HG03565 (cell line): ENCODE results near the gene CCDC85B.

Source experiments
- ATAC-seq: cut with Tn5 transposase; IDR thresholded peaks from one replicate; pipeline ENCODE4 v1.9.1; 2021; ENCODE audit warnings: mild to moderate bottlenecking, moderate library complexity; ENCODE audit not compliant: unreplicated experiment

Gene CCDC85B

DNA sequence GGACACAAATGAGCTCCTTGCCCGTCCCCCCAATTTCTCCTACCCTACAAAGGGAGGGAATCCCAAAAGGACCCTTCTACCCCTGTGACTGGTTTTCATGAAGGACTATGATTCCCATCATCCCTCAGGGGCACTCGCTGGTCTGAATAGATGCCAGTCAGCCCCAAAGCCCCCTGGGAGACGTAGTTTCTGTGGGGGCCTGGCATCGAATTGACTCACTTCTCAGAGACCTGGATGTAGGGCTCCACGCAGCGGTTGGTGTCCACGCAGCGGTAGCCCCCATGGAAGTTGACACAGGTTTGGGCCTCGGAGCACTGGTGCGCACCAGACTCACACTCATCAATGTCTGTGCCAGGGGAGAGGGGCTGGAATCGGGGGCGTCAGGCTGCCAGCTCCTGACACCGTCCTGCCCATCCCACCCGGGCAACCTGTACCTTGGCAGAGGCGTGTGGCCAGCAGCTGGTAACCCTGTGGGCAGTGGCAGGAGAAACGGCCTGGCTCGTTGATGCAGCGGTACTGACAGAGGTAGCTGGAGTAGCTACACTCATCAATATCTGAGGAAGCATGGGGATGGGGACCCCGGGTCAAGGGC, 22.3 kb upstream of the CCDC85B start:
- ATAC-seq: no peak

GRCh38 chr11:65868907-65869306, 21.6 kb upstream of the CCDC85B start:
- no peak for ATAC-seq

DNA sequence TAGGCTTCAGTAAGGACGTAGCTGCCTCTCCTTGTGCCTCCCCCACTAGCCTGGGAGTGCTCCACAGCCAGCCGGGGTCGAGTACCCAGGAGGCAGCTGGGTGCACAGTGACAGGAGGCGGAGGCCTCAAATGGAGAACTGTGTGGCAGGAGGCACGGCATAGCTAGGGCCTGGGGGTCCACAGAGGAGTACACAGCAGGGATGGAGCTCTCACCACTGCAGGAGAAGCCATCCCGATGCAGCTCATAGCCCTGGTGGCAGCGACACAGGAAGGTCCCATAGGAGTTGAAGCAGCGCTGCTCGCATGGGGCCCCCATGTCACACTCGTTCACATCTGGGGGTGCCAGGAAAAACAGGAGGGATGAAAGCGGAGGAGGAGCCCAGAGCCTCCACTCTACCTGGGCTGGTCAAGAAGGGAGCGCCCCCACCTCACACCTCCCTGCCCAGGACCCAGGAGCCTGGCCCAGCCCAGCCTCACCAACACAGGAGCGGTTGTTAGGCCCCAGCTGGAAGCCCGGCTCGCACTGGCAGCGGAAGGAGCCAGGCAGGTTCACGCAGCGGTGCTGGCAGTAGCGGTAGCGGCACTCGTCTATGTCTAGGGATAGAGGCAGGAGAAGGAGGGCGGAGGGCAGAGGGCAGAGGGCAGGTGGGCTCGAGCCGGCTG, 20.7 kb upstream of the CCDC85B start:
- ATAC-seq: no peak

GRCh38 chr11:65870307-65870658, 20.2 kb upstream of the CCDC85B start:
- ATAC-seq: no peak

DNA sequence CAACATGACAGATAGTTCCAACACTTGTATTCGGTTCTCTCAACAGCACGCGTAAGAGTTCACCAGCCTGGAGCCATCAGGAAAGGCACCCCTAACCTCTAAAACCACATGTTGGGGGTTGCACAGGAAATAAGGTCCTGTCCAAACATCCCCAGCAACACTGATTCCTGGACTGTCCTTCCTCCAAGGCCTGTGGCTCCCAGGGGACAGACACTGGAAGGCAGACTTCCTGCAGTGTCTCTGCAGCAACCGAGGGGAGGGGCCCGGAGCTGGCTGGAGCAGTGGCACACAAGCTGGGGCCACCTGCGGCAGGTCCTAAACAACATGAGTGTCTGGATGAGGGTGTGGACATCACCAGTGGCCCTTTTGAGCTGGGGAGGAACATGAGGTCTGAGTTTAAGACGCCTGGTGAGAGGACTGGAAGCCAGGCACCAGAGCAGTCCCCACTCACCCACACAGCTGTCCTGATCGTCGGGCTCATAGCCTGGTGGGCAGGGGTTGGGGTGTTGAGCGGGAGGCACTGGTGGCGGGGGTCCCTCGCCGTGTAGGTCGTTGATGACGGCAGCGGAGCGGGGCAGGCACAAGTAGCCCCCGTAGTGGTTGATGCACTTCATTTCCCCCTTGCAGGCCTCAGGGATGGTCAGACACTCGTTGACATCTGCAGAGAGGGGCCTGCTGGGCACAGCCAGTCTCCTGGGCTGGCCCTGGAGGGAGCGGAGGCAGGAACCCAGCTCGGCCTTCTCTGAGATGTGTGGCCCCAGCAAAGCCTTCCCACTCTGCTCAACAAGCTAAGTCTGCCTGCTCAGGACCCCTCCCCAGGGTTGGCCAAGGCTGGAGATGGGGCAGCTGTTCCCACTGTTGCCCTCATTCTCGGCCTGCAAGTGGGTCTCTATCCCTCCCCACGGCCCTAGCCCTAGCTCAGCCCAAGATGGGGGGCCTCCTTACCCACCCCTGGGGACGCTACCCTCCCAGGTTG, 19.5 kb upstream of the CCDC85B start:
- ATAC-seq: no peak

DNA sequence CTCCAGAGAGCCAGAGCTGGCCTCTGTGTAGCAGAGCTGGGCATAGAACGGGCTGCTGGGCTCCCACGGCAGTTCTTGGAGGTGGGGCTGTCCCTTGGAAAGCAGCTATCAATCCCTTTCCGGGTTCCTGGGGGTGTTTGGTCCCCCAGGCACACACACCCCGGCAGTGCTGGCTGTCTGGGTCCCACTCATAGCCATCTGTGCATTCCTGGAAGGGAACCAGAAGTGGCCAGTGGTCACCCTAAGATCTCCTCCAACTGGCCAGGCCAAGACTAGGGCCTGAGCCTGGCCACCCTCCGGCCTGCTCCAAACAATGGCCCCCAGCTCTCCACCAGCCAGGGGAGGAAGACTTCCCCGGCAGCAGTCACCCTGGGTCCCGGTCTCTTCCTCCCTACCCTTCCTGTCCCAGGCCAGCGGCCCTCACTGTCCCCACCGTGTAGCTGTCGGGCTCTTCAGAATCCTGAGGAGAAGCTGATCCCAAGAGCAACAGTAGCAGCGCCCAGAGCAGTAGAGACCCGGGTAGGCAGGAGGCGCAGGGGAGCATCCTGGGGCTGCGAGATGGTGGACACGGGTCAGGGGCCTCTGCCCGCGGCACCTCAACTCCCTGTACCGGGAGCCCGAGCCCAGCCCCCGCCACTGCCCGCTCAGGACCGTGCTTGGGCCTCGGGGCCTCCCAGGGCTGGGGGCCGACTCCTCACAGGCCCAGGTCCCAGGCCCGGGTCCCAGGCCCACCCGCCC, 18.5 kb upstream of the CCDC85B start:
- ATAC-seq: no peak

- no peak for ATAC-seq
These were observed 17.7 kb upstream of the CCDC85B start, which contains the start of gene EFEMP2 for GRCh38 chr11:65872586-65873317. Gene EFEMP2 (minus strand): TSS chr11:65872800. CDS start chr11:65872354, 446 bp downstream.

GRCh38 chr11:65873318-65874156, 16.9 kb upstream of the CCDC85B start:
- peak; percentile 74 for ATAC-seq

- no peak for ATAC-seq
These were observed 10.9 kb upstream of the CCDC85B start, which contains the start of gene CTSW for GRCh38 chr11:65879617-65880016. Gene CTSW (plus strand): TSS chr11:65879837. CDS start chr11:65879855, 18 bp downstream.

DNA sequence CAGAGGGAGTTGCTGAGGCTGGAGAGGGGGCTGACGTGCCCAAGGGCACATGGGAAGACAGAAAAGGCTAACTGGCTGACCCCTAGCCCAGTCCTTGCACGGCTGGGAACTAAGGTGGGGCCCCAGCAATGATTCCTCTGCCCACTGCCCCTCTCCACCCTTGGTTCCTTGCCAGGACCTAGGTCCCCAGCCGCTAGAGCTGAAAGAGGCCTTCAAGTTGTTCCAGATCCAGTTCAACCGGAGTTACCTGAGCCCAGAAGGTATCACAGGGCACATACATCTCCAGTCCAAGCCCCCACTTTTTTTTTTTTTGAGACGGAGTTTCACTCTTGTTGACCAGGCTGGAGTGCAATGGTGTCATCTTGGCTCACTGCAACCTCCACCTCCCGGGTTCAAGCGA, 10.4 kb upstream of the CCDC85B start:
- no peak for ATAC-seq

DNA sequence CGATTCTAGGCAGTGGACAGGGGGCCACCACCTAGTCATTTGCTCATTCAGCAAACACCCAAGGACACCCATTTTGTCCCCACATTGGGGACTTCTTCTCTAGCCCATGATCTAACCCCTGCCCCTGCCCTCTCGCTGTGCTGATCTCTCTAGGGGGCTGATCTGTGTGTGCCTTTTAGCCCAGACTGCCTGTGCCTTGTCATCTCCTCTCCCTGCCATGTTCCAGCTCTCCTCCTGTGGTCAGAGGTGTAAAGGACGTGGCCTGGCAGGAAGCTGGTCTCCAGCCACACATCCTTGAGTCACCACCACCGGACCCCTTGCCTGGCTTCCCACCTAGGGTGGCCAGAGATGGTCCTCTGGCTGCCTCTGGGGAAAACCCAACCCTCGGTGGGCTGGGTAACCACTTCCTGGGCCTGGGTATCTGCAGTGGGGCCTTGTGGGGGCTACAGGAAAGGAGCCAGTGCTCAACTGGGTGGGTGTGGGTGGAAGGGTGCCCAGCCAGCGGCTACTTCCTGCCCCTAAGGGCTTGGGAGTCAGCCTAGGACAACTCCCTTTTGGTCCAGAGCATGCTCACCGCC, 9.5 kb upstream of the CCDC85B start:
- no peak for ATAC-seq

DNA sequence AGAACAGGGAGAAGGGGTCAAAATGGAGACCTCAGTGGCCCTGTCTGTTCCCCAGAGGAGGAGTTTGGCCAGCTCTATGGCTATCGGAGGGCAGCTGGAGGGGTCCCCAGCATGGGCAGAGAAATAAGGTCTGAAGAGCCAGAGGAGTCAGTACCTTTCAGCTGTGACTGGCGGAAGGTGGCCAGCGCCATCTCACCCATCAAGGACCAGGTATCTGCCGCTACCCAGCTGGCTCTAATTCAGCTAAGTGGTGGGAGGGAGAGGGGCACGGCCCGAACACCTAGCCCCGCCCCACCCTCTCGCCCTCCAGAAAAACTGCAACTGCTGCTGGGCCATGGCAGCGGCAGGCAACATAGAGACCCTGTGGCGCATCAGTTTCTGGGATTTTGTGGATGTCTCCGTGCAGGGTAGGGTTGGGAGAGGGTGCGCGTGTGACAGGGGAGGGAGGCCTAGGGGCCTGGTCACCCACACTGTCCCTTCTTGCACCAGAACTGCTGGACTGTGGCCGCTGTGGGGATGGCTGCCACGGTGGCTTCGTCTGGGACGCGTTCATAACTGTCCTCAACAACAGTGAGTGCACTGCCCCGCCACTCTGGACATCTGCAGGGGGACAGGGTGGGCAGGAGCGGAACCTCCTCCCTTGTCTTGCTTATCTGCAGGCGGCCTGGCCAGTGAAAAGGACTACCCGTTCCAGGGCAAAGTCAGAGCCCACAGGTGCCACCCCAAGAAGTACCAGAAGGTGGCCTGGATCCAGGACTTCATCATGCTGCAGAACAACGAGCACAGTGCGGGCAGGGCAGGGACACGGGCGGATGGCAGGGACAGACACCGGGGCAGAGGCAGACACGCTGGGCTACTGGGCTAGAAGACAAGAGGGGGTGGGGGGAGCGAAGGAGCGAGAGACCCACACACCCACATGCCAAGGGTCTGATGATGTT, 8.1 kb upstream of the CCDC85B start:
- ATAC-seq: no peak

GRCh38 chr11:65883058-65883761, 7.3 kb upstream of the CCDC85B start:
- ATAC-seq: no peak

- no peak for ATAC-seq
These were observed 6.4 kb upstream of the CCDC85B start for GRCh38 chr11:65883786-65884715.

GRCh38 chr11:65884716-65885092, 5.8 kb upstream of the CCDC85B start:
- peak; percentile 28 for ATAC-seq

GRCh38 chr11:65885231-65885630, 5.2 kb upstream of the CCDC85B start:
- ATAC-seq: no peak
